NOMO-1 treated with dmso at 0.1 percent for 144 hours (cell line): Measurements from ENCODE around the gene CPNE6.
"Not testable (repeated sequence)": the region's sequence is repeated elsewhere in the genome, so short reads cannot be mapped to it uniquely, and the experiment has no call there.

Experiments used
- DNase-seq: peaks from one replicate; lab custom pipeline; 2025; ENCODE audit not compliant: unreplicated experiment; lab: John Stamatoyannopoulos, UW

CPNE6 gene

GRCh38 chr14:24102357-24103048 is 31.1 kb downstream of the CPNE6 start:
- DNase-seq = no peak

- DNase-seq = no peak
Observed at GRCh38 chr14:24103451-24103850, 32.1 kb downstream of the CPNE6 start.

GRCh38 chr14:24105609-24106239 is 34.4 kb downstream of the CPNE6 start:
- not testable (repeated sequence) for DNase-seq

GRCh38 chr14:24106672-24107271 is 35.4 kb downstream of the CPNE6 start:
- no peak for DNase-seq

- DNase-seq = no peak
Observed at GRCh38 chr14:24108336-24108874, 37.0 kb downstream of the CPNE6 start.

GRCh38 chr14:24110060-24110459 is 38.7 kb downstream of the CPNE6 start:
- DNase-seq = no peak

GRCh38 chr14:24110523-24110922 is 39.2 kb downstream of the CPNE6 start:
- DNase-seq = no peak

- no peak for DNase-seq
Observed at GRCh38 chr14:24113379-24113800, 42.0 kb downstream of the CPNE6 start.

- peak; percentile 94 for DNase-seq
Observed at GRCh38 chr14:24113801-24114531, 42.6 kb downstream of the CPNE6 start.

GRCh38 chr14:24114532-24115421 is 43.4 kb downstream of the CPNE6 start, which contains the start of the genes DCAF11 and NRL:
Gene DCAF11, plus strand, starts transcription at chr14:24114777. Its CDS starts 818 bp downstream, at chr14:24115595.
Gene NRL, minus strand, starts transcription at chr14:24114949. Its CDS starts 32,101 bp downstream, at chr14:24082848.
- DNase-seq = peak; percentile 100

- no peak for DNase-seq
Observed at GRCh38 chr14:24115422-24116127, 44.2 kb downstream of the CPNE6 start.

- DNase-seq = no peak
Observed at GRCh38 chr14:24116128-24116814, 44.9 kb downstream of the CPNE6 start.

GRCh38 chr14:24117179-24117578 is 45.8 kb downstream of the CPNE6 start:
- no peak for DNase-seq

- DNase-seq = no peak
Observed at GRCh38 chr14:24119691-24120090, 48.3 kb downstream of the CPNE6 start.

- no peak for DNase-seq
Observed at GRCh38 chr14:24121210-24121609, 49.8 kb downstream of the CPNE6 start.

- DNase-seq = no peak
Observed at GRCh38 chr14:24122416-24122815, 51.1 kb downstream of the CPNE6 start.

GRCh38 chr14:24122898-24123297 is 51.5 kb downstream of the CPNE6 start:
- DNase-seq = no peak

- DNase-seq = no peak
Observed at GRCh38 chr14:24123424-24124417, 52.4 kb downstream of the CPNE6 start.
